ENCODE data around the gene LRRK1.

- TF ChIP-seq ZBTB33 (IDR thresholded peaks at IDR 0.05; ENCODE audit: borderline replicate concordance, low read depth) (no peak), GATA2 (CRISPR knock-in tag; IDR thresholded peaks at IDR 0.05) (no peak), CTCF (IDR thresholded peaks at IDR 0.05) (no peak), RAD21 (IDR thresholded peaks at IDR 0.05; ENCODE audit: low read length) (no peak), GABPA (IDR thresholded peaks at IDR 0.05; ENCODE audit: low read depth) (no peak), RXRA (IDR thresholded peaks at IDR 0.05; ENCODE audit: borderline replicate concordance, low read depth) (no peak), MXI1 (IDR thresholded peaks at IDR 0.05; ENCODE audit: low read depth, low read length) (no peak)
Observed at GRCh38 chr15:100999369-100999768, 80.2 kb downstream of the LRRK1 start.
